Mucosa of rectum (tissue), 2 donors: ENCODE data around the gene TM4SF4.

Experiments used
- H3K27ac ChIP-seq, 2 donors: one replicate each; pipeline ENCODE4 v1.7.0; 2013; ENCODE audit warnings: inconsistent platforms in 2 of 2, low read depth in 2 of 2, low read length in 2 of 2
- H3K27me3 ChIP-seq, 2 donors: one replicate each; pipeline ENCODE4 v1.7.0; 2013; ENCODE audit warnings: low read length in 2 of 2; ENCODE audit not compliant: control insufficient read depth in 2 of 2, insufficient read depth in 2 of 2
- H3K36me3 ChIP-seq, 2 donors: one replicate each; pipeline ENCODE4 v1.7.0; 2013; ENCODE audit warnings: low read length in 2 of 2; ENCODE audit not compliant: control insufficient read depth in 2 of 2, insufficient read depth in 2 of 2
- H3K4me1 ChIP-seq, 2 donors: one replicate each; pipeline ENCODE4 v1.7.0; 2013; ENCODE audit warnings: low read length in 2 of 2, mild to moderate bottlenecking in 1 of 2; ENCODE audit not compliant: control insufficient read depth in 2 of 2, insufficient read depth in 2 of 2
- H3K4me3 ChIP-seq, 2 donors: one replicate each; pipeline ENCODE4 v1.7.0; 2013; ENCODE audit warnings: low read length in 2 of 2
- H3K9ac ChIP-seq, 2 donors: one replicate each; pipeline ENCODE4 v1.7.0; 2013; ENCODE audit warnings: low read length in 2 of 2, low read depth in 1 of 2, mild to moderate bottlenecking in 1 of 2
- H3K9me3 ChIP-seq, 2 donors: one replicate each; pipeline ENCODE4 v1.7.0; 2013; ENCODE audit warnings: low read length in 2 of 2; ENCODE audit not compliant: control insufficient read depth in 2 of 2
- donor health status: healthy.
- donor health status: Normal muscosa, but diverticular disease.

Gene TM4SF4

GRCh38 chr3:149494759-149495580 lies 20.5 kb downstream of the TM4SF4 start:
- Histone ChIP-seq H3K27me3 (peaks cover 0 to 3% of the 10 kb centered on the region in 2 donors), H3K9ac (no peak overlapping the region), H3K36me3 (no peaks in the 10 kb centered on the region), H3K27ac (no peak overlapping the region), H3K4me3 (no peak overlapping the region), H3K9me3 (no peaks in the 10 kb centered on the region), H3K4me1 (no peaks in the 10 kb centered on the region)

- no peak overlapping the region for H3K9ac ChIP-seq
- H3K4me3 ChIP-seq = no peak overlapping the region
- H3K9me3 ChIP-seq = no peaks in the 10 kb centered on the region
- H3K36me3 ChIP-seq = no peaks in the 10 kb centered on the region
- no peaks in the 10 kb centered on the region for H3K4me1 ChIP-seq
- no peak overlapping the region for H3K27ac ChIP-seq
- peaks cover 0 to 3% of the 10 kb centered on the region in 2 donors for H3K27me3 ChIP-seq
Observed at GRCh38 chr3:149495581-149496125, 21.2 kb downstream of the TM4SF4 start.

- no peak overlapping the region for H3K27ac ChIP-seq
- no peaks in the 10 kb centered on the region for H3K9me3 ChIP-seq
- H3K4me1 ChIP-seq = no peaks in the 10 kb centered on the region
Observed at GRCh38 chr3:149496891-149497290, 22.4 kb downstream of the TM4SF4 start.

GRCh38 chr3:149497966-149498670 lies 23.6 kb downstream of the TM4SF4 start:
- no peaks in the 10 kb centered on the region for H3K27me3 ChIP-seq
- H3K9me3 ChIP-seq = no peaks in the 10 kb centered on the region
- H3K36me3 ChIP-seq = no peaks in the 10 kb centered on the region
- H3K27ac ChIP-seq = no peak overlapping the region
- no peak overlapping the region for H3K9ac ChIP-seq
- H3K4me3 ChIP-seq = no peak overlapping the region
- H3K4me1 ChIP-seq = no peaks in the 10 kb centered on the region

More at GRCh38 chr3:149496891-149497290, 22.4 kb downstream of the TM4SF4 start:
- no peaks in the 10 kb centered on the region for H3K36me3 ChIP-seq
- H3K27me3 ChIP-seq = no peaks in the 10 kb centered on the region
- H3K4me3 ChIP-seq = no peak overlapping the region
- no peak overlapping the region for H3K9ac ChIP-seq

DNA sequence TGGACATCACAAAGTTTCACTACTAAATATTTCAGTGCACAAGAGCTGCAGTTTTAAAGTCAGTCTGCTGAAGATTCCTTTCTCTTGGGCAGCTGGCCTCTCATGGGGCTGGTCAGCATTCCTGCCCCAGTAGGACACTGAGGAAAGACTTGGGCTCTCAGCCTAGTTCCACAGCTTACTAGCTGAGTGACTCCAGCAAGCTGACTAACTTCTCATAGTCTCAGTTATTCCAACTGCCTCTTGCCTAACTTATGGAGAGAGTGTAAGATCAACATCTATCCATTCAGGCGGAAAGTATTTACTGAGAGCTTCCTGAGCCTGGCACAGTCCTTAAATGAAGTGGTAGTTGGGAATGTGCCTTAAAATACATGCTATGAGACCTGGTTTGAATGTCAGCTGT lies 27.0 kb downstream of the TM4SF4 start:
- Histone ChIP-seq H3K9ac (no peak overlapping the region), H3K4me1 (no peaks in the 10 kb centered on the region), H3K9me3 (no peaks in the 10 kb centered on the region), H3K27me3 (no peaks in the 10 kb centered on the region), H3K27ac (no peak overlapping the region), H3K4me3 (no peak overlapping the region), H3K36me3 (no peaks in the 10 kb centered on the region)

- no peak overlapping the region for H3K4me3 ChIP-seq
- H3K27me3 ChIP-seq = no peaks in the 10 kb centered on the region
- no peaks in the 10 kb centered on the region for H3K36me3 ChIP-seq
- H3K9ac ChIP-seq = no peak overlapping the region
- no peaks in the 10 kb centered on the region for H3K4me1 ChIP-seq
- H3K27ac ChIP-seq = no peak overlapping the region
- H3K9me3 ChIP-seq = no peaks in the 10 kb centered on the region
Observed at GRCh38 chr3:149502438-149502837, 27.9 kb downstream of the TM4SF4 start.

GRCh38 chr3:149506540-149506939 lies 32.0 kb downstream of the TM4SF4 start:
- no peaks in the 10 kb centered on the region for H3K4me1 ChIP-seq
- no peak overlapping the region for H3K27ac ChIP-seq
- no peaks in the 10 kb centered on the region for H3K36me3 ChIP-seq
- no peaks in the 10 kb centered on the region for H3K9me3 ChIP-seq
- no peak overlapping the region for H3K4me3 ChIP-seq
- H3K27me3 ChIP-seq = peaks cover 0 to 8% of the 10 kb centered on the region in 2 donors
- no peak overlapping the region for H3K9ac ChIP-seq

- Histone ChIP-seq H3K36me3 (no peaks in the 10 kb centered on the region), H3K27me3 (peaks cover 0 to 8% of the 10 kb centered on the region in 2 donors), H3K9ac (no peak overlapping the region), H3K4me1 (no peaks in the 10 kb centered on the region), H3K9me3 (no peaks in the 10 kb centered on the region), H3K27ac (no peak overlapping the region), H3K4me3 (no peak overlapping the region)
Observed at GRCh38 chr3:149506965-149507364, 32.5 kb downstream of the TM4SF4 start.

- Histone ChIP-seq H3K27me3 (peaks cover 4 to 8% of the 10 kb centered on the region in 2 donors), H3K4me3 (peak overlapping the region in 1 of 2 donors; percentile 14), H3K9ac (no peak overlapping the region), H3K9me3 (no peaks in the 10 kb centered on the region), H3K36me3 (no peaks in the 10 kb centered on the region), H3K4me1 (no peaks in the 10 kb centered on the region), H3K27ac (no peak overlapping the region)
Observed at GRCh38 chr3:149507491-149508324, 33.2 kb downstream of the TM4SF4 start.
